Measurements from ENCODE around the gene NDUFB10.

Gene NDUFB10

GRCh38 chr16:1989209-1990100 is 30.1 kb downstream of the NDUFB10 start, which contains the start of gene SYNGR3:
Gene SYNGR3 (plus strand): TSS chr16:1989970. CDS start chr16:1990103, 133 bp downstream.
- no peak for DNase-seq

- no peak for DNase-seq
These were observed 30.7 kb downstream of the NDUFB10 start for GRCh38 chr16:1990101-1990350.

- DNase-seq: no peak
These were observed 31.2 kb downstream of the NDUFB10 start for GRCh38 chr16:1990351-1991134.

- DNase-seq: no peak
These were observed 31.8 kb downstream of the NDUFB10 start for GRCh38 chr16:1991135-1991551.

GRCh38 chr16:1991588-1991947 is 32.2 kb downstream of the NDUFB10 start:
- DNase-seq: no peak

- no peak for DNase-seq
These were observed 32.8 kb downstream of the NDUFB10 start for GRCh38 chr16:1991948-1992703.

GRCh38 chr16:1992704-1993317 is 33.5 kb downstream of the NDUFB10 start:
- DNase-seq: no peak

- no peak for DNase-seq
These were observed 34.4 kb downstream of the NDUFB10 start for GRCh38 chr16:1993731-1994131.

- DNase-seq: no peak
These were observed 38.4 kb downstream of the NDUFB10 start for GRCh38 chr16:1997494-1998359.

- DNase-seq: no peak
These were observed 39.1 kb downstream of the NDUFB10 start for GRCh38 chr16:1998360-1998835.

GRCh38 chr16:1998852-1999801 is 39.8 kb downstream of the NDUFB10 start:
- DNase-seq: no peak

GRCh38 chr16:1999866-2000514 is 40.7 kb downstream of the NDUFB10 start:
- DNase-seq: no peak

GRCh38 chr16:2001035-2001434 is 41.7 kb downstream of the NDUFB10 start:
- no peak for DNase-seq

GRCh38 chr16:2001456-2002355 is 42.4 kb downstream of the NDUFB10 start:
- no peak for DNase-seq

- no peak for DNase-seq
These were observed 43.3 kb downstream of the NDUFB10 start for GRCh38 chr16:2002406-2003230.

GRCh38 chr16:2003231-2003826 is 44.0 kb downstream of the NDUFB10 start:
- DNase-seq: no peak

- DNase-seq: peak; percentile 55
These were observed 44.7 kb downstream of the NDUFB10 start for GRCh38 chr16:2003827-2004641.

Measured in NCI-H2081 treated with DMSO at 0.1 percent for 48 hours (cell line).